Fibroblast of lung (primary cell): ENCODE results near the gene RAB17.

Source experiments
- EZH2 ChIP-seq: IDR thresholded peaks from 2 replicates; pipeline ENCODE4 v1.5.1; 2012; ENCODE audit warnings: low read length, control low read depth, mild to moderate bottlenecking; ENCODE audit errors: missing control alignments
- TF ChIP-seq, protein P1 (sequence below), 2 donors: IDR thresholded peaks in 1 of 2; conservative IDR thresholded peaks in 1 of 2; 1 replicate in 1 of 2; 2 replicates in 1 of 2; pipeline ENCODE4 v1.5.1; 2011 to 2012; ENCODE audit warnings: low read length in 2 of 2, control low read depth in 1 of 2, inconsistent platforms in 1 of 2, low read depth in 1 of 2, mild to moderate bottlenecking in 1 of 2

DNA sequence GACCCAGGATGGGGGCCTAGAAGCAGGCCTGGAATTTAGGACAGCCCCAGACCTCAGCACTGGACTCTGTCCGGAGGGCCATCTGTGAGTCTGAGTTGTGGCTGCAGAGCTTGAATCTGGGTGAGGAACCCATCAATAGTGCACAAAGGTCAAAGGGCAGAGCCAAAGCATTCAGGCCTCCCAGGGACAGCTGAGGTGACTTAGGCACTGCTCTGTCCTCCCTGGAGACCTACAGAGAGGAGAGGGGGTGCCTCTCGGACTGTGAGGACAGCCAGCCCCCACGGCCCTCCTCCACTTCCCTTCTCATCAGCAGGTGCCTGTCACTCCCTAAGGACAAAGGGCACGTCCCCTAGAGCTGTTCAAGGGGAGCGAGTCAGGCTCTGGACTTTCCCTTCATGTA lies 49.3 kb downstream of the RAB17 start:
- TF ChIP-seq, protein P1, sequence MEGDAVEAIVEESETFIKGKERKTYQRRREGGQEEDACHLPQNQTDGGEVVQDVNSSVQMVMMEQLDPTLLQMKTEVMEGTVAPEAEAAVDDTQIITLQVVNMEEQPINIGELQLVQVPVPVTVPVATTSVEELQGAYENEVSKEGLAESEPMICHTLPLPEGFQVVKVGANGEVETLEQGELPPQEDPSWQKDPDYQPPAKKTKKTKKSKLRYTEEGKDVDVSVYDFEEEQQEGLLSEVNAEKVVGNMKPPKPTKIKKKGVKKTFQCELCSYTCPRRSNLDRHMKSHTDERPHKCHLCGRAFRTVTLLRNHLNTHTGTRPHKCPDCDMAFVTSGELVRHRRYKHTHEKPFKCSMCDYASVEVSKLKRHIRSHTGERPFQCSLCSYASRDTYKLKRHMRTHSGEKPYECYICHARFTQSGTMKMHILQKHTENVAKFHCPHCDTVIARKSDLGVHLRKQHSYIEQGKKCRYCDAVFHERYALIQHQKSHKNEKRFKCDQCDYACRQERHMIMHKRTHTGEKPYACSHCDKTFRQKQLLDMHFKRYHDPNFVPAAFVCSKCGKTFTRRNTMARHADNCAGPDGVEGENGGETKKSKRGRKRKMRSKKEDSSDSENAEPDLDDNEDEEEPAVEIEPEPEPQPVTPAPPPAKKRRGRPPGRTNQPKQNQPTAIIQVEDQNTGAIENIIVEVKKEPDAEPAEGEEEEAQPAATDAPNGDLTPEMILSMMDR (conservative IDR thresholded peaks at IDR 0.05 in 1 of 2, IDR thresholded peaks at IDR 0.05 in 1 of 2; ENCODE audit: low read depth in 1 of 2, low read length in 2 of 2): no peak
- TF ChIP-seq EZH2: no peak
